ENCODE data around the gene CAMKK2. TPM values are rescaled to one million over a fixed set of nuclear protein-coding genes. Genes with fewer than 3 reads are reported as not detected.

CAMKK2 gene
- total and polyA plus RNA-seq, 8 donors, result 36.4 to 47.8 (median 44.4) TPM

DNA sequence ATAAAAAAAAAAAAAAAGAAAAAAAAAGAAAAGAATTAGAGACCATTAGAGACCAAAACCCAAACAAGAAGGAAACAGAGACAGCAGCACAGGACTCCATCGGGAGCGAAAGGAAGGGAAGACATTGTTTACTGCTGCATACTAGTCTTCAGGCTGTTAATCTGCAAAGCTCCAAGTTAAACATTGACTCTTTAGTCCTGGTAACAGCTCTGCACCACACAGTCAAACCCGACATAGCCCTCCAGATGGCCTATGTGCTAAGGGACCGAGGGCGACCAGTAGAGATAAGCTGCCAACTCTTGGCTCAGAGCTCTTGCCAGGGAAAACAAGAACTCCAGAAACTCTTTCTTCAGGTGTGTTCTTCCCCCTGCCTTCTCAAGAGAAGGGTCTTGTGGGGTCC lies 78.7 kb downstream of the CAMKK2 start:
- no peak overlapping the region for H3K27ac ChIP-seq
- H3K4me3 ChIP-seq, result no peak overlapping the region
- H3K36me3 ChIP-seq, result peaks cover 0 to 60% of the 10 kb centered on the region in 2 donors
- DNase-seq (peak in 1 of 4 donors; percentile 3), ATAC-seq (no peak)
- peaks cover 6 to 35% of the 10 kb centered on the region in 2 donors for H3K4me1 ChIP-seq
- no peaks in the 10 kb centered on the region for H3K9me3 ChIP-seq
- intact Hi-C loops (cut with DNase I), result no loop called here
- no peak for TF ChIP-seq CTCF (IDR thresholded peaks at IDR 0.05)
- no peaks in the 10 kb centered on the region for H3K27me3 ChIP-seq

DNA sequence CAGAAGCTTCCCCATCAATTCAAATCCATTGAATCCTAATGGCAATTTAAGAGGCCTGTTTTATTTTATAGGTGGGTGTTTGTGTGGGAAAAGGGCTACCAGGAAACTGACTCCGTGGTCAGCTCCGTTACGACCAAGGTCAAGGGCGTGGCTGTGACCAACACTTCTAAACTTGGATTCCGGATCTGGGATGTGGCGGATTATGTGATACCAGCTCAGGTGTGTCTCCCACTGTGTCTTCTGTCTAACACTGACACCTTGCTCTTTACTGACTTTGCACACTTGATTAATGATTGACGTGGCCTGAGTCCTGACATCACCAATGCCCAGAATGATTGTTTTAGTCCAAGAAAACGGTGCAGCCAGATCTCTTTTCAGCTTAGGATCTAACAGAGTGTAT lies 79.4 kb downstream of the CAMKK2 start:
- Histone ChIP-seq H3K4me1 (peaks cover 6 to 42% of the 10 kb centered on the region in 2 donors), H3K27me3 (no peaks in the 10 kb centered on the region), H3K27ac (no peak overlapping the region), H3K36me3 (peaks cover 0 to 53% of the 10 kb centered on the region in 2 donors), H3K9me3 (no peaks in the 10 kb centered on the region), H3K4me3 (no peak overlapping the region)
- intact Hi-C loops (cut with DNase I), result no loop called here
- ATAC-seq (no peak), DNase-seq (no peak)
- TF ChIP-seq CTCF (IDR thresholded peaks at IDR 0.05), result no peak

- no peak for TF ChIP-seq CTCF (IDR thresholded peaks at IDR 0.05)
- Histone ChIP-seq H3K4me3 (no peak overlapping the region), H3K27me3 (no peaks in the 10 kb centered on the region), H3K4me1 (peaks cover 9 to 50% of the 10 kb centered on the region in 2 donors), H3K36me3 (peaks cover 0 to 43% of the 10 kb centered on the region in 2 donors), H3K27ac (no peak overlapping the region), H3K9me3 (no peaks in the 10 kb centered on the region)
- peak in 1 of 4 donors; percentile 37 for DNase-seq
- ATAC-seq, result no peak
- intact Hi-C loops (cut with DNase I), result no loop called here
Measured at GRCh38 chr12:121216102-121216501, 80.4 kb downstream of the CAMKK2 start.

DNA sequence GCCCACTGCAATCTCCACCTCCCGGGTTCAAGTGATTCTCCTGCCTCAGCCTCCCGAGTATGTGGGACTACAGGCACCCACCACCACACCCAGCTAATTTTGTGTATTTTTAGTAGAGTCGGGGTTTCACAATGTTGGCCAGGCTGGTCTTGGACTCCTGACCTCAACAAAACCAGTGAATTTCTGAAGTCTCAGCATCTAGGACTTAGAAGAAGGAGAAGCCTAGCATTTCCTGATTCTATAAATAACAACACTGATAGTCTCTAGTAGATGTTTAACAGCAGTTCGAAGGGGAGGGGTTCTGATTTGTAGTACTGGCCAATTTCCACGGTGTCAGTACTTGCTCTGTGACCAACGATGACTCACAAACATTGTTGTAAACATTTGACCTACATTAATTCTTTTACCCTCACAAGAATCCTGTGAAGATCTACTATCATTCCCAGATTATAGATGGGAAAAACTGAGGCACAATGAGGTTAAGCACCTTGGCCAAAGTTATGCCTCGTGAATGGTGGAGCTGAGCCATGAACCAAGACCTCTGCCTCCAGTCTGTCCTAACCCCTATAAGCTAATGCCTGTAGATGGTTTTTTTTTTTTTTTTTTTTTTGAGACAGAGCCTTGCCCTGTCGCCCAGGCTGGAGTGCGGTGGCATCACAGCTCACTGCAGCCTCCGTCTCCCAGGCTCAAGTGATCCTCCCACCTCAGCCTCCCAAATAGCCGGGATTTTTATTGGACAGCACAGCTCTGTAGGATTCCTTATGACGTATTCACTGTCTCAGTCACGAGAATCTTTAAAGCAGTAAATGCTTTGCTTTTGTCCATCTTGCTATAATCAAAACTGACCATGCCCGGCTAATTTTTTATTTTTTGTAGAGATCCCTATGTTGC lies 81.4 kb downstream of the CAMKK2 start:
- Histone ChIP-seq H3K9me3 (no peaks in the 10 kb centered on the region), H3K4me3 (no peak overlapping the region), H3K36me3 (peaks cover 0 to 37% of the 10 kb centered on the region in 2 donors), H3K27me3 (no peaks in the 10 kb centered on the region), H3K4me1 (peaks cover 16 to 57% of the 10 kb centered on the region in 2 donors), H3K27ac (peak overlapping the region; percentile 70 to 84)
- ATAC-seq (peak; percentile 69), DNase-seq (peak in 2 of 4 donors; percentile 18 to 63)
- intact Hi-C loops (cut with DNase I), result no loop called here
- no peak for TF ChIP-seq CTCF (IDR thresholded peaks at IDR 0.05)

DNA sequence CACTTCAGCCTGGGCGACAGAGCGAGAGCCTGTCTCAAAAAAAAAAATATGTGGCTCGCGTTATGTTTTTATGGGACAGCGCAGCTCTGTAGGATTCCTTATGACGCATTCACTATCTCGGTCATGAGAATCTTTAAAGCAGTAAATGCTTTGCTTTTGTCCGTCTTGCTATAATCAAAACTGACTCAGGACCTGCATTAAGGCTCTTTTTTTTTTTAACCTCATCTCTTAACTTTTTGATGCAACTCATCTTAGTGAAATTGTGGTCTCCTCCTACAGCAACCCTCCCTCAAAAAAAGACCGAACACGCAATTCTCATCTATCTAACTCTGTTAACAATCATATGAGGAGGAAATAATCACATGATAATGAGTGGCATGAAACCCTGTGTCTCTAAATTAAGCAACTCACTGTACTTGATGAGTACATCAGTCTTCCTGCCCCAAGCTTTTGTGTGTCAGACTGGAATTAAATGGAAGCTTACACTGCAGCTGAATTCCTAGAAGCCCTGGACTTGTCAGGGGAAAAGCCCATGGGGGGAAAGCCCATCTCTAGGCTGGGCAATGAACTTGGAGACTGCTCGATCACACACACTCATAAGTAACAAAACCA lies 82.2 kb downstream of the CAMKK2 start:
- H3K4me3 ChIP-seq, result peak overlapping the region in 1 of 2 donors; percentile 11
- peaks cover 16 to 57% of the 10 kb centered on the region in 2 donors for H3K4me1 ChIP-seq
- intact Hi-C loops (cut with DNase I), result no loop called here
- no peak for DNase-seq
- H3K36me3 ChIP-seq, result peaks cover 0 to 32% of the 10 kb centered on the region in 2 donors
- TF ChIP-seq CTCF (IDR thresholded peaks at IDR 0.05), result no peak
- peak overlapping the region; percentile 70 to 84 for H3K27ac ChIP-seq
- no peaks in the 10 kb centered on the region for H3K9me3 ChIP-seq
- H3K27me3 ChIP-seq, result no peaks in the 10 kb centered on the region
- peak; percentile 11 for ATAC-seq

All from left lung (tissue), 10 donors.